Hindlimb muscle (tissue), 1 donor: ENCODE measurements around the gene NFYC. TPM values are rescaled to one million over a fixed set of nuclear protein-coding genes. Genes with fewer than 3 reads are reported as not detected.

Experiments used
- polyA plus RNA-seq: library from polyadenylated mRNA; unstranded; fragments of 120-200 nt; gene quantifications from one replicate; pipeline ENCODE4 v1.2.1, GENCODE V29; 2013; ENCODE audit not compliant: insufficient read length

NFYC gene
- polyA plus RNA-seq, 1 donor, result 63.2 TPM

Other genes with a start within 250 kb of the NFYC start
- gene ZFP69B, start 241.2 kb upstream of the NFYC start, polyA plus RNA-seq, result 2.7 TPM
- 5.0 TPM for gene ZFP69, start 214.4 kb upstream of the NFYC start, polyA plus RNA-seq
- 7.2 TPM for gene EXO5, start 182.9 kb upstream of the NFYC start, polyA plus RNA-seq
- gene ZNF684, start 160.1 kb upstream of the NFYC start, polyA plus RNA-seq, result 3.6 TPM
- 0.46 TPM for gene RIMS3, start 26.0 kb upstream of the NFYC start, polyA plus RNA-seq
- gene KCNQ4, start 92.1 kb downstream of the NFYC start, polyA plus RNA-seq, result 44.5 TPM
- gene CITED4, start 170.7 kb downstream of the NFYC start, polyA plus RNA-seq, result 2.7 TPM